GM18858 (cell line): Measurements from ENCODE around the gene PRKD2.
"Not testable (repeated sequence)": the region's sequence is repeated elsewhere in the genome, so short reads cannot be mapped to it uniquely, and the experiment has no call there.

ENCODE experiments used
- ATAC-seq: cut with Tn5 transposase; IDR thresholded peaks from one replicate; pipeline ENCODE4 v1.9.1; 2021; ENCODE audit not compliant: unreplicated experiment

The PRKD2 gene

GRCh38 chr19:46717034-46717715 lies at the start of gene PRKD2:
Gene PRKD2, minus strand, starts transcription at chr19:46717114. Its CDS starts 744 bp downstream, at chr19:46716370.
- ATAC-seq: no peak

GRCh38 chr19:46764817-46765291 lies 47.9 kb upstream of the PRKD2 start:
- no peak for ATAC-seq

- no peak for ATAC-seq
Observed at GRCh38 chr19:46762245-46762890, 45.5 kb upstream of the PRKD2 start.

- ATAC-seq: no peak
Observed at GRCh38 chr19:46761418-46761831, 44.5 kb upstream of the PRKD2 start.

- not testable (repeated sequence) for ATAC-seq
Observed at GRCh38 chr19:46760897-46761296, 44.0 kb upstream of the PRKD2 start.

GRCh38 chr19:46760363-46760762 lies 43.4 kb upstream of the PRKD2 start:
- no peak for ATAC-seq

GRCh38 chr19:46759817-46760333 lies 43.0 kb upstream of the PRKD2 start:
- no peak for ATAC-seq

GRCh38 chr19:46759206-46759605 lies 42.3 kb upstream of the PRKD2 start:
- ATAC-seq: no peak

- ATAC-seq: no peak
Observed at GRCh38 chr19:46756544-46756888, 39.6 kb upstream of the PRKD2 start.

- ATAC-seq: no peak
Observed at GRCh38 chr19:46755853-46756543, 39.1 kb upstream of the PRKD2 start.

- ATAC-seq: no peak
Observed at GRCh38 chr19:46755077-46755852, 38.4 kb upstream of the PRKD2 start.

GRCh38 chr19:46753420-46754155 lies 36.7 kb upstream of the PRKD2 start:
- no peak for ATAC-seq

- no peak for ATAC-seq
Observed at GRCh38 chr19:46748325-46749109, 31.6 kb upstream of the PRKD2 start.

GRCh38 chr19:46746281-46747057 lies 29.6 kb upstream of the PRKD2 start, which contains the start of gene STRN4:
Gene STRN4, minus strand, starts transcription at chr19:46746450. Its CDS starts 20 bp downstream, at chr19:46746430.
- ATAC-seq: no peak

- no peak for ATAC-seq
Observed at GRCh38 chr19:46745521-46746280, 28.8 kb upstream of the PRKD2 start, which contains the start of gene FKRP. Gene FKRP, plus strand, starts transcription at chr19:46746057. Its CDS starts 9,394 bp downstream, at chr19:46755451.

GRCh38 chr19:46745030-46745429 lies 28.1 kb upstream of the PRKD2 start:
- no peak for ATAC-seq

GRCh38 chr19:46744005-46744691 lies 27.2 kb upstream of the PRKD2 start:
- ATAC-seq: no peak
